H1 (cell line): Measurements from ENCODE around the gene IFNGR1. TPM values are rescaled to one million over a fixed set of nuclear protein-coding genes. Genes with fewer than 3 reads are reported as not detected.

Experiments used
- CTCF ChIA-PET: fragments of 300-600 bp; sonication (Branson Sonifier 250); formaldehyde crosslinking; loops from one replicate; lab custom pipeline; 2021; ENCODE audit not compliant: partially characterized antibody; lab: Charles Lee
- POLR2A ChIA-PET: fragments of 300-600 bp; sonication (Branson Sonifier 250); formaldehyde crosslinking; loops from one replicate; lab custom pipeline; 2021; ENCODE audit warnings: inconsistent platforms; ENCODE audit not compliant: partially characterized antibody; lab: Charles Lee
- DNase-seq, 2 experiments: peaks; one replicate each; pipeline versions ENCODE4 v3.0.0 to v3.0.0-alpha.2; 2010 to 2022; ENCODE audit warnings: low spot score in 2 of 2, low read depth in 1 of 2, mixed read lengths in 1 of 2
- FAIRE-seq: peaks from 2 replicates; lab custom pipeline; 2011; peaks lifted over from hg19 to GRCh38; lab: Jason Lieb, UNC
- H2AFZ ChIP-seq: 2 replicates; pipeline ENCODE4 v1.8.1; 2012; ENCODE audit warnings: low read length, inconsistent platforms
- H2AK5ac ChIP-seq: 2 replicates; pipeline ENCODE4 v1.6.1; 2013; ENCODE audit warnings: low read depth, low read length
- H2BK120ac ChIP-seq: replicated peaks from 2 replicates; pipeline ENCODE3; 2013; ENCODE audit warnings: low read depth, low read length, inconsistent platforms
- H2BK12ac ChIP-seq: 2 replicates; pipeline ENCODE4 v1.6.1; 2013; ENCODE audit warnings: low read depth, low read length
- H2BK15ac ChIP-seq: 2 replicates; pipeline ENCODE4 v1.6.1; 2013; ENCODE audit warnings: low read length
- H2BK20ac ChIP-seq: 2 replicates; pipeline ENCODE4 v1.6.1; 2013; ENCODE audit warnings: low read length
- H2BK5ac ChIP-seq: 2 replicates; pipeline ENCODE4 v1.6.1; 2013; ENCODE audit warnings: low read depth, low read length
- H3K14ac ChIP-seq: 2 replicates; pipeline ENCODE4 v1.6.1; 2013; ENCODE audit warnings: inconsistent platforms; ENCODE audit not compliant: insufficient read length
- H3K18ac ChIP-seq: 2 replicates; pipeline ENCODE4 v1.6.1; 2013; ENCODE audit warnings: low read length; ENCODE audit errors: extremely low read depth
- H3K23ac ChIP-seq: 2 replicates; pipeline ENCODE4 v1.6.1; 2013; ENCODE audit warnings: inconsistent platforms; ENCODE audit not compliant: insufficient read length
- H3K23me2 ChIP-seq: 2 replicates; pipeline ENCODE4 v1.6.1; 2013; ENCODE audit warnings: low read depth, low read length
- H3K27ac ChIP-seq: 2 replicates; pipeline ENCODE4 v1.6.1; 2011; ENCODE audit warnings: low read depth, low read length, inconsistent platforms
- H3K27me3 ChIP-seq, 4 experiments: replicated peaks in 1 of 4; 1 replicate in 1 of 4; 2 replicates in 3 of 4; pipeline versions ENCODE4 v1.6.1 to v1.8.1; 2011 to 2013; ENCODE audit warnings: low read length in 3 of 4, mild to moderate bottlenecking in 3 of 4, inconsistent platforms in 2 of 4, mixed read lengths in 2 of 4, moderate library complexity in 1 of 4; ENCODE audit not compliant: control insufficient read depth in 3 of 4, insufficient read depth in 3 of 4; ENCODE audit errors: extremely low read depth in 1 of 4
- H3K36me3 ChIP-seq, 4 experiments: 2 replicates each; pipeline versions ENCODE4 v1.6.1 to v1.8.1; 2011 to 2013; ENCODE audit warnings: mild to moderate bottlenecking in 4 of 4, low read length in 3 of 4, moderate library complexity in 2 of 4, control low read depth in 1 of 4, inconsistent platforms in 1 of 4; ENCODE audit not compliant: insufficient read depth in 4 of 4, control insufficient read depth in 2 of 4
- H3K4ac ChIP-seq: replicated peaks from 2 replicates; pipeline ENCODE3; 2013; ENCODE audit warnings: low read length, low read depth, mixed read lengths, inconsistent platforms; ENCODE audit not compliant: insufficient read length
- H3K4me1 ChIP-seq, 4 experiments: replicated peaks in 1 of 4; 1 replicate in 1 of 4; 2 replicates in 3 of 4; pipeline versions ENCODE4 v1.6.1 to v1.8.1; 2011 to 2013; ENCODE audit warnings: low read length in 3 of 4, inconsistent platforms in 2 of 4, mixed read lengths in 1 of 4; ENCODE audit not compliant: insufficient read depth in 4 of 4, control insufficient read depth in 3 of 4
- H3K4me2 ChIP-seq, 2 experiments: 2 replicates each; pipeline versions ENCODE4 v1.6.1 to v1.8.1; 2011 to 2013; ENCODE audit warnings: low read depth in 2 of 2, low read length in 2 of 2, control low read depth in 1 of 2, inconsistent platforms in 1 of 2, mild to moderate bottlenecking in 1 of 2; ENCODE audit not compliant: insufficient read depth in 1 of 2
- H3K4me3 ChIP-seq, 4 experiments: fragments of 200-600, 300-600 bp in 1 of 4; sonication (generic), shearing (Covaris generic), sonication (Bioruptor Twin) in 1 of 4; 2 replicates each; pipeline versions ENCODE4 v1.5.1 to v1.8.1; 2011 to 2016; ENCODE audit warnings: low read length in 4 of 4, low read depth in 3 of 4, control low read depth in 2 of 4, inconsistent platforms in 2 of 4, mild to moderate bottlenecking in 2 of 4, mixed read lengths in 1 of 4, moderate library complexity in 1 of 4; ENCODE audit not compliant: insufficient read depth in 2 of 4; ENCODE audit errors: extremely low read depth in 1 of 4
- H3K56ac ChIP-seq: replicated peaks from 2 replicates; pipeline ENCODE3; 2013; ENCODE audit warnings: low read depth, mild to moderate bottlenecking, mixed read lengths, low read length, inconsistent platforms; ENCODE audit not compliant: insufficient read length
- H3K79me1 ChIP-seq: 2 replicates; pipeline ENCODE4 v1.6.1; 2013; ENCODE audit warnings: low read depth, low read length, control low read depth
- H3K79me2 ChIP-seq, 2 experiments: 2 replicates each; pipeline versions ENCODE4 v1.6.1 to v1.8.1; 2012 to 2013; ENCODE audit warnings: low read length in 2 of 2, mild to moderate bottlenecking in 2 of 2, inconsistent platforms in 1 of 2; ENCODE audit not compliant: insufficient read depth in 2 of 2, control insufficient read depth in 1 of 2
- H3K9ac ChIP-seq, 4 experiments: replicated peaks in 1 of 4; 1 replicate in 1 of 4; 2 replicates in 3 of 4; pipeline versions ENCODE4 v1.6.1 to v1.8.1; 2011 to 2013; ENCODE audit warnings: low read depth in 3 of 4, low read length in 3 of 4, control low read depth in 2 of 4, mild to moderate bottlenecking in 2 of 4, moderate library complexity in 2 of 4, inconsistent platforms in 1 of 4; ENCODE audit errors: extremely low read depth in 1 of 4
- H3K9me3 ChIP-seq, 2 experiments: 2 replicates each; pipeline versions ENCODE4 v1.6.1 to v1.8.1; 2012 to 2013; ENCODE audit warnings: mild to moderate bottlenecking in 2 of 2, moderate library complexity in 2 of 2, control low read depth in 1 of 2, inconsistent platforms in 1 of 2, low read depth in 1 of 2, low read length in 1 of 2, mixed read lengths in 1 of 2; ENCODE audit not compliant: insufficient read depth in 2 of 2
- H4K20me1 ChIP-seq, 2 experiments: replicated peaks in 1 of 2; 2 replicates each; pipeline versions ENCODE3 to v1.8.1; 2011 to 2013; ENCODE audit warnings: inconsistent platforms in 2 of 2, low read length in 2 of 2, mild to moderate bottlenecking in 1 of 2; ENCODE audit not compliant: insufficient read depth in 2 of 2, control insufficient read depth in 1 of 2
- H4K5ac ChIP-seq: 2 replicates; pipeline ENCODE4 v1.6.1; 2013; ENCODE audit warnings: low read length, low read depth, mixed read lengths, inconsistent platforms; ENCODE audit not compliant: insufficient read length
- H4K8ac ChIP-seq: 2 replicates; pipeline ENCODE4 v1.8.0; 2013; ENCODE audit warnings: mild to moderate bottlenecking, moderate library complexity, low read length, inconsistent platforms; ENCODE audit not compliant: insufficient read depth; ENCODE audit errors: extremely low read depth
- H4K91ac ChIP-seq: replicated peaks from 2 replicates; pipeline ENCODE3; 2013; ENCODE audit warnings: low read length, mixed read lengths, inconsistent platforms; ENCODE audit not compliant: insufficient read length
- CEBPB ChIP-seq: IDR thresholded peaks from 2 replicates; pipeline ENCODE4 v1.6.1; 2012; ENCODE audit warnings: low read depth, low read length
- JUN ChIP-seq: IDR thresholded peaks from 2 replicates; pipeline ENCODE4 v1.6.1; 2011; ENCODE audit warnings: low read depth, mild to moderate bottlenecking, improper control_type of control experiment, low read length
- KDM4A ChIP-seq: IDR thresholded peaks from one replicate; pipeline ENCODE4 v1.7.1; 2012; ENCODE audit warnings: low read depth, mild to moderate bottlenecking, moderate library complexity, low read length, inconsistent platforms; ENCODE audit not compliant: severe bottlenecking
- MAFK ChIP-seq: IDR thresholded peaks from 2 replicates; pipeline ENCODE4 v1.6.1; 2012; ENCODE audit warnings: low read depth, mild to moderate bottlenecking, improper control_type of control experiment, low read length
- WGBS, 2 experiments: shearing (Covaris generic) in 1 of 2; methylation state at CpG; one replicate each; pipeline versions ENCODE4 v1.1.6 to v1.1.7; 2013 to 2015; ENCODE audit warnings: low lambda C conversion rate in 2 of 2, mixed read lengths in 2 of 2, inconsistent platforms in 1 of 2, low coverage in 1 of 2, missing lambda C conversion rate in 1 of 2; ENCODE audit not compliant: insufficient replicate concordance in 2 of 2, insufficient coverage in 1 of 2, insufficient read length in 1 of 2; ENCODE audit errors: extremely low coverage in 1 of 2, missing lambda C conversion rate in 1 of 2; 5-methylcytosine and 5-hydroxymethylcytosine counted together
- polyA plus RNA-seq, 7 experiments: library from polyadenylated mRNA; depleted of rRNA in 3 of 7; stranded (reverse) in 5 of 7; unstranded in 2 of 7; fragments of >200 nt in 5 of 7; fragments of 200-250 nt in 2 of 7; gene quantifications; 1 replicate in 5 of 7; 2 replicates in 1 of 7; 4 replicates in 1 of 7; pipeline versions ENCODE4 v1.2.1 to v1.2.3, GENCODE V29; 2011 to 2013; ENCODE audit warnings: missing spikeins in 2 of 7, mixed read lengths in 2 of 7
- total RNA-seq: library from RNA; stranded (reverse); fragmentation: NEBNext Ultra II Directional; extraction: Animal tissue kit (Norgen Biotek cat#: 25700); gene quantifications from 2 replicates; pipeline ENCODE4 v1.2.1, GENCODE V29; 2021

IFNGR1 gene
- total and polyA plus RNA-seq, 2 of the 8 experiments (the other 6 are each of a cell fraction or from before 2014, with no cell fraction given), result 9.7 to 20.9 TPM

- Histone ChIP-seq H3K27ac (no peak overlapping the region), H3K18ac (no peak overlapping the region), H3K23ac (no peak overlapping the region), H3K79me2 (no peaks in the 10 kb centered on the region), H2AK5ac (no peak overlapping the region), H3K9me3 (no peaks in the 10 kb centered on the region), H3K79me1 (no peaks in the 10 kb centered on the region), H3K14ac (no peak overlapping the region), H3K4me2 (no peak overlapping the region), H3K36me3 (no peaks in the 10 kb centered on the region), H4K8ac (no peak overlapping the region), H3K4me3 (no peak overlapping the region), H2BK20ac (no peak overlapping the region), H2AFZ (no peak overlapping the region), H2BK120ac (no peak overlapping the region), H3K56ac (no peak overlapping the region), H2BK12ac (no peak overlapping the region), H4K5ac (no peak overlapping the region), H4K91ac (no peak overlapping the region), H3K9ac (no peak overlapping the region), H3K23me2 (no peaks in the 10 kb centered on the region), H3K4me1 (no peaks in the 10 kb centered on the region), H3K27me3 (no peaks in the 10 kb centered on the region), H2BK5ac (no peak overlapping the region), H3K4ac (no peak overlapping the region), H2BK15ac (no peak overlapping the region), H4K20me1 (no peaks in the 10 kb centered on the region)
- FAIRE-seq (no peak), DNase-seq (no peak)
- ChIA-PET CTCF (no interaction called here), POLR2A (no interaction called here)
- WGBS, 2 experiments, result 87% methylated on average over 3 of the region's 3 CpGs; no CpG with 5 or more reads in 1 of the 2 experiments
- TF ChIP-seq KDM4A, result no peak
- no peak for TF ChIP-seq CEBPB
- TF ChIP-seq JUN, result no peak
- TF ChIP-seq MAFK, result no peak
Observed at GRCh38 chr6:137229075-137229759, 10.0 kb upstream of the IFNGR1 start.
